Heart left ventricle (tissue), 16 donors: ENCODE measurements around the gene MT1X. TPM values are rescaled to one million over a fixed set of nuclear protein-coding genes. Genes with fewer than 3 reads are reported as not detected.

Source experiments
- ATAC-seq, 4 donors: fragments of 200-7000 bp; cut with Tn5 transposase; one replicate each; pipeline ENCODE4 v1.9.1; 2020 to 2022; ENCODE audit warnings: moderate library complexity in 4 of 4, mild to moderate bottlenecking in 3 of 4, moderate number of reproducible peaks in 1 of 4
- DNase-seq, 5 donors: peaks; one replicate each; pipeline ENCODE4 v3.0.0-alpha.2; 2020
- H3K27ac ChIP-seq, 12 donors: fragments of 200-600 bp; sonication (generic) in 4 of 12; one replicate each; pipeline versions ENCODE4 v1.5.0 to v1.8.0; 2016 to 2022; ENCODE audit warnings: mild to moderate bottlenecking in 2 of 12
- H3K27me3 ChIP-seq, 9 donors: fragments of 200-600 bp; sonication (generic) in 2 of 9; one replicate each; pipeline versions ENCODE4 v1.5.1 to v1.8.0; 2016 to 2022; ENCODE audit warnings: mild to moderate bottlenecking in 3 of 9
- H3K36me3 ChIP-seq, 9 donors: fragments of 200-600 bp; sonication (generic) in 2 of 9; one replicate each; pipeline versions ENCODE4 v1.5.0 to v1.8.0; 2018 to 2022; ENCODE audit warnings: mild to moderate bottlenecking in 2 of 9
- H3K4me1 ChIP-seq, 12 donors: fragments of 200-600 bp; sonication (generic) in 4 of 12; one replicate each; pipeline versions ENCODE4 v1.5.0 to v1.8.0; 2016 to 2022; ENCODE audit warnings: mild to moderate bottlenecking in 3 of 12
- H3K4me3 ChIP-seq, 12 donors: fragments of 200-600 bp; sonication (generic) in 4 of 12; one replicate each; pipeline versions ENCODE4 v1.5.0 to v1.8.0; 2017 to 2022; ENCODE audit warnings: mild to moderate bottlenecking in 9 of 12, moderate library complexity in 4 of 12
- H3K9me3 ChIP-seq, 12 donors: fragments of 200-600 bp; sonication (generic) in 4 of 12; one replicate each; pipeline versions ENCODE4 v1.5.0 to v1.8.0; 2016 to 2022; ENCODE audit warnings: mild to moderate bottlenecking in 1 of 12
- CTCF ChIP-seq, 12 donors: fragments of 200-600 bp; sonication (generic) in 4 of 12; IDR thresholded peaks; one replicate each; pipeline versions ENCODE4 v1.5.0 to v1.8.0; 2018 to 2022; ENCODE audit warnings: antibody characterized with exemption in 12 of 12, mild to moderate bottlenecking in 5 of 12
- POLR2A ChIP-seq, 2 donors: fragments of 450-650 bp; IDR thresholded peaks; one replicate each; pipeline ENCODE4 v1.6.1; 2017; ENCODE audit warnings: antibody characterized with exemption in 2 of 2, mild to moderate bottlenecking in 2 of 2, moderate library complexity in 2 of 2
- WGBS, 4 donors: extraction: QIAGEN DNeasy Blood & Tissue Kit in 2 of 4; methylation state at CpG; one replicate each; pipeline versions ENCODE4 v1.1.5 to v1.1.7; 2013 to 2018; 5-methylcytosine and 5-hydroxymethylcytosine counted together
- intact Hi-C, 10 donors: fragments of 100-400 bp; cut with DNase I; formaldehyde crosslinking; loops; one replicate each; pipeline versions ENCODE4 v1.11.1 to v1.14.2; 2022
- polyA plus RNA-seq, 2 donors: library from polyadenylated mRNA; stranded (reverse); fragments of 200-250 nt; gene quantifications; one replicate each; pipeline ENCODE4 v1.2.3, GENCODE V29; 2013
- total RNA-seq, 9 donors: library from RNA; depleted of rRNA in 2 of 9; stranded (reverse); fragments of >200 nt in 2 of 9; fragmentation: NEBNext Ultra II Directional in 3 of 9; extraction: Animal tissue kit (Norgen Biotek cat#: 25700) in 3 of 9; gene quantifications; one replicate each; pipeline versions ENCODE4 v1.1.0 to v1.2.4, GENCODE V29; 2016 to 2023
- donor health status: ischemic (EF 13 %, LVEDD 7.1; RV severe dilation, severe dysfunction).
- donor health status: healthy with polysubstance abuse.
- donor health status: DM: no; HTN: yes; CAD: no.
- donor health status: DM: no; HTN: no; CAD: no.
- donor health status: ischemic (EF 25% LVEDD 6.9; RV normal size, moderate dysfunction).
- donor health status: ischemic (EF 25% LVEDD 5.7; RV mildly dilated, moderate dysfunction).
- donor health status: healthy.
- donor health status: DM: yes; HTN: yes; CAD: no.
- donor health status: ischemic (EF 35%, LVEDD 5.7; RV mildly dilated, moderate dysfunction).
- donor health status: nonischemic (EF 11% LVEDD 7.7; RV severe dilation, severe dysfunction).
- donor health status: DM: yes; HTN: yes; CAD: no.
- donor health status: PGD.
- donor health status: ischemic (EF 29% LVEDD 5.4; RV normal size, mild dysfunction).
- donor health status: nonischemic (EF 23%, LVEDD 6.1; RV moderate dilation, normal function).

The MT1X gene
- total and polyA plus RNA-seq, 11 donors: 20.6 to 918 (median 137) TPM

GRCh38 chr16:56682703-56683397 lies 580 bp downstream of the MT1X start:
- ATAC-seq: peak in 1 of 4 donors; percentile 1
- intact Hi-C loops: loop anchor here in 8 of 10 donors (1.0 to 5.0 kb wide), 8 partner anchors 18 to 161 kb away; partner anchors contain the start of genes MT2A (in 8 of the 8), BBS2 (in 1 of the 8), MT1A (in 1 of the 8) and MT1E (in 1 of the 8)
- TF ChIP-seq POLR2A (IDR thresholded peaks at IDR 0.05): no peak
- no peak for TF ChIP-seq CTCF (IDR thresholded peaks at IDR 0.05)
- Histone ChIP-seq H3K27me3 (no peaks in the 10 kb centered on the region), H3K27ac (peak overlapping the region; percentile 38 to 88 (median 84)), H3K36me3 (no peaks in the 10 kb centered on the region), H3K4me3 (peak overlapping the region; percentile 27 to 69 (median 62)), H3K9me3 (peaks cover 0 to 9% (median 0%) of the 10 kb centered on the region in 12 donors), H3K4me1 (peaks cover 0 to 51% (median 23%) of the 10 kb centered on the region in 12 donors)
- DNase-seq: no peak
- 48 to 60% (median 52%) methylated on average over 8 of the region's 8 CpGs for WGBS, 4 donors

DNA sequence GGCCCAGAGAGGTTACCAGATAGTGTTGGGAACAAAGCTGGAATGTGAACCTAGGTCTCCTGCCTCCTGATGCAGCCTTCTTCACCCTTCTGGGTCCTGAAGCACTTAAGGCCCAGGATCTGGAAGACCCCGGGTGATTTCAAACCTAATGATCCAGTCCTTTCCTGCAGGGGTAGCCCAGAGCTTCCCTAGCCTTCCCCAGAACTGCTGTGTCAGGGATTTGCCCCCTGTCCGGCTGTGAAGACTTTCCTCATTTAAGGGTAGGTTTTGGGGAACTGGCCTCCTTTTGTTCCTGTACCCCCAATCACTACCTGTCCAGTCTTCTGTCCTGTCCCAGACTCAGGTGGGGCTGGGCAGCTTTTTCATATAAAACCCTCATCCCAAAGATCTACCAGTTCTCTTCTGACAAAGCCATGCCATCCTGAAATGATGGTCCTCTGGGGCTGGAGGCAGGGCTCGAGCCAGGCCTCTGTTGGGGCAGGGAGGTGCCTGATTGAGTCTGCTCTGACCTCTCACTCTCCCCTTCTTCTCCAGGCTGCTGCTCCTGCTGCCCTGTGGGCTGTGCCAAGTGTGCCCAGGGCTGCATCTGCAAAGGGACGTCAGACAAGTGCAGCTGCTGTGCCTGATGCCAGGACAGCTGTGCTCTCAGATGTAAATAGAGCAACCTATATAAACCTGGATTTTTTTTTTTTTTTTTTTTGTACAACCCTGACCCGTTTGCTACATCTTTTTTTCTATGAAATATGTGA lies 1.3 kb downstream of the MT1X start:
- ATAC-seq (no peak), DNase-seq (no peak)
- H3K4me1 ChIP-seq: peaks cover 0 to 51% (median 23%) of the 10 kb centered on the region in 12 donors
- 74 to 85% (median 80%) methylated on average over 5 of the region's 5 CpGs for WGBS, 4 donors
- H3K36me3 ChIP-seq: no peaks in the 10 kb centered on the region
- H3K9me3 ChIP-seq: peaks cover 0 to 9% (median 0%) of the 10 kb centered on the region in 12 donors
- H3K27ac ChIP-seq: peak overlapping the region in 5 of 12 donors; percentile 36 to 88 (median 85)
- peak overlapping the region in 11 of 12 donors; percentile 27 to 69 (median 63) for H3K4me3 ChIP-seq
- no peaks in the 10 kb centered on the region for H3K27me3 ChIP-seq
- intact Hi-C loops: loop anchor here in 7 of 10 donors (2.0 to 5.0 kb wide), 6 partner anchors 17 to 161 kb away; partner anchors contain the start of genes MT2A (in 7 of the 7), BBS2 (in 1 of the 7), MT1A (in 1 of the 7) and MT1E (in 1 of the 7)
- TF ChIP-seq CTCF (IDR thresholded peaks at IDR 0.05) (no peak), POLR2A (IDR thresholded peaks at IDR 0.05) (no peak)

DNA sequence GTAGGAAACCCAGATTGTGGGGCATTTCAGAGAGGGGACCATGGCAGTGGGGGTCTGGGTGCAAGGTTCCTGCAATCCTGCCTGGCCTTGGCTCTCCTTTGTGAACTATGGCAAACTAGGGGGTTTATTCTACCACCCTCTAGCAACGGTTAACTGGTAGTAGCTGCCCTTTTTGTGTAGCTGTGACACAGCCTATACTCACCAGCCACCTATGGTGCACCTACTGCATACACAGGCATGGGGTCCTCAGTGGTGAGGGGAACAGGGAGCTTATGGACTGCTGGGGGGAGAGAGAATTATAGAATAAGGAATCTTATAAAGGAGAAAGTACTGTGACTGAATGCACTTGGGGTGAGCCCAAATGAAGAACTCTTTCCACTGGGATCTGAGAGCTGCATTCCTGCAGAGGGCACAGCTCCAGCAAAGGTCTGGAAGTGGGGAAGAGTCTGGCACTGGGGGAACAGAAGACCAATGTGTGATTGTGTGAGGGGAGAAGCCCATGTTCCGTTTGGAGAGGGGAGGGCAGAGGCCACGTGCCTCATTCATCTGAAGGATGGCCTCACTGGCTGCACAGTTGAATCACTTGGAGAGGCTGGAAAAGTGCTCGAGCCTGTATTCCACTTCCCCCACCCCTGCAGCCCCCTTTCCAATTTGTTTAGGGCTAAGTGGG lies 2.1 kb downstream of the MT1X start:
- intact Hi-C loops: loop anchor here in 7 of 10 donors (5.0 kb wide), 4 partner anchors 47 to 162 kb away; partner anchors contain the start of genes MT2A (in 6 of the 7), BBS2 (in 1 of the 7), MT1A (in 1 of the 7) and MT1E (in 1 of the 7)
- H3K4me1 ChIP-seq: peaks cover 0 to 51% (median 23%) of the 10 kb centered on the region in 12 donors

More for the DNA sequence above, 2.1 kb downstream of the MT1X start:
- WGBS, 4 donors: 69 to 84% (median 79%) methylated on average over 4 of the region's 4 CpGs
- Histone ChIP-seq H3K27me3 (no peaks in the 10 kb centered on the region), H3K4me3 (peak overlapping the region in 2 of 12 donors; percentile 63 to 68), H3K27ac (peak overlapping the region in 7 of 12 donors; percentile 9 to 88 (median 53)), H3K9me3 (peaks cover 0 to 9% (median 0%) of the 10 kb centered on the region in 12 donors), H3K36me3 (no peaks in the 10 kb centered on the region)
- DNase-seq (no peak), ATAC-seq (no peak)
- TF ChIP-seq CTCF (IDR thresholded peaks at IDR 0.05) (no peak), POLR2A (IDR thresholded peaks at IDR 0.05) (no peak)
